ENCODE data around the gene NFATC2.
A peak's percentile ranks its signal among the peaks of the same experiment; 100 is the strongest.

The NFATC2 gene

GRCh38 chr20:51513545-51513944 is 29.0 kb downstream of the NFATC2 start:
- DNase-seq (ENCODE audit: low spot score) = no peak

GRCh38 chr20:51512645-51513044 is 29.9 kb downstream of the NFATC2 start:
- no peak for DNase-seq (ENCODE audit: low spot score)

GRCh38 chr20:51511861-51512619 is 30.5 kb downstream of the NFATC2 start:
- no peak for DNase-seq (ENCODE audit: low spot score)

- no peak for DNase-seq (ENCODE audit: low spot score)
These were observed 31.4 kb downstream of the NFATC2 start for GRCh38 chr20:51510936-51511605.

- DNase-seq (ENCODE audit: low spot score) = no peak
These were observed 32.4 kb downstream of the NFATC2 start for GRCh38 chr20:51510169-51510568.

DNA sequence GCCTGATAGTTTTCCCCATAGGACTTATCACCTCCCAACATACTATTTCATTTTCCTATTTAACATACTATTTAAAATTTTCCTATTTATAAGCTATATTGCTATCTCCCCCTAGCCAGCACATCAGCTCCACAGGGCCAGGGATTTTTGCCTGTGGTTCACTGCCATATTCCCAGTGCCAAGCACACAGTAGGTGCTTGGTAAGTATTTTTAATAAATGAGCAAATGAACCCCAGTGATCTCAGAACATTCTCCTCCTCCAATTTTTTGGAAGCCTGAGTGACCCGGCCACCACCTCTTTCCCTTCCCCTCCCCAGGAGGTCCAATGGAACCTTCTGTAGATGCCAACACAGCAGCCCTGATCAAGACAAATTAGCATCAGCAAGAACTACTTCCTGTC is 33.3 kb downstream of the NFATC2 start:
- no peak for DNase-seq (ENCODE audit: low spot score)

GRCh38 chr20:51508780-51509179 is 33.7 kb downstream of the NFATC2 start:
- no peak for DNase-seq (ENCODE audit: low spot score)

DNA sequence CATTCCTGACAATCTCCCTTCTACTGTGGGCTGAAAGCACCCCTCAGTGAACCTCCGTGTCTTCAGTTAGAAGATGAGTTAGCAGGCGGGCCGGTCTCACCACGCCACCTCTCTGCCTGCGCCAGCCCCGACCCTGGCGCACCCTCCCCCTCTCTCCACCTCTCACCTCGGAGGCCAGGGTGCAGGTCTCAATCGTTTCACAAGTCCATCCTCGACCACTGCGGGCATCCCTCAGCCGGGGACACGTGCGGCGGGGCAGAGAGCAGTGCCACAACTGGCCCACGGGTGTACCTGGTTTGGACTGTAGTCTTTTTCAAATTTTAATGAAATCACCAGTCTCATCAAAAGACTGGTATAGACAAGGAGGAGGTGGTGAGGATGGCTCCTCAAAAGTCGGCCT is 34.4 kb downstream of the NFATC2 start:
- no peak for DNase-seq (ENCODE audit: low spot score)

- DNase-seq (ENCODE audit: low spot score) = no peak
These were observed 35.1 kb downstream of the NFATC2 start for GRCh38 chr20:51507216-51508036.

DNA sequence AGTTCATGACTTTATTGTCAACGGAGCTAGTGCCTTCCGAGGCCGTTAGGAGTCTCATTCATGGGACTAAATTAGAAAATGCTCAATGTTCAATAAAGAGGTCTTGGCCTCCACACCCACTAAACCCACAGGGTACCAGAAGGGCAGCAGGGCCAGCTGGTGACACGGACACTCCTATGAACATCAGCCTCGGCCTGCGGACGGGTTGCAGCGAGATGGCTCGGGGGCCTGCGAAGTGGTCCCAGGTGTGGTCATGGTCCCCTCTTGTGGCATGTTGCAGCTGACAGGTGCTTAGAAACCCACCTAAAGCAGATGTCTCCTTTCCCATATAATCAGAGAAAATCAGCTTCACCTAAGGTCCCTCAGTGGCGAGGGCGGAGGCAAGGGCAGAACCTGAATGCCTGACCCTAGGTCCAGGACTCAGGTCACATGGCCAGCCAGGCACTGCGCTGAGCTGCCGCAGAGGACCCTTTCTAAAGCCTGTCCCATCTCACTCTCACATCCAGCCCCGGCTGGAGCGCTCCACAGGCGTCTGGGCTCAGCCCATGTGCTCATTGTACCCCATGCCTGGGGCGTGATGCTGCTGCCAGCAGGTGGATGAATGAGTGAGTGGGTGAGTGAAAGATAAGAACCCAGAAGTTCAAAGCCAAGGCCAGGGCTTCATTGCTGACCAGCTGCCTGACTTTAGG is 35.8 kb downstream of the NFATC2 start:
- DNase-seq (ENCODE audit: low spot score) = no peak

DNA sequence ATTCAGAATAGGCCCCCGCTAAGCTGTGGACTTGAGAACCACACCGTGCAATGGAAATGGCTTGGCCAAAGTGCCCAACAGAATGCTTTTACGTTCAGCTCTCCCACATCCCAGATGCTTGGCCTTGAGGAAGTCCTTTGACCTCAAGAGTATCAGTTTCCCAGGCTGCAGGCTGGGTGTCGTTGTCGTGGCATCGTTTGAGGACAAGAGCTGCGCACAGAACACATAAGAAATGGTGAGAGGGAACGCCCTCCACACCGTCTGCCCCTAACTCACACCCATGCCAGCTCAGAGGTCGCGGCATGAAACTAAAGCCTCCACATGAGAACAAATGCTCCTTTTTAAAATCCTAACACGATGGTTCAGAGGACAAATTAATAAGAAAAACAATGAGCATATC is 37.0 kb downstream of the NFATC2 start:
- no peak for DNase-seq (ENCODE audit: low spot score)

GRCh38 chr20:51503376-51503775 is 39.1 kb downstream of the NFATC2 start:
- no peak for DNase-seq (ENCODE audit: low spot score)

GRCh38 chr20:51500936-51501335 is 41.6 kb downstream of the NFATC2 start:
- no peak for DNase-seq (ENCODE audit: low spot score)

DNA sequence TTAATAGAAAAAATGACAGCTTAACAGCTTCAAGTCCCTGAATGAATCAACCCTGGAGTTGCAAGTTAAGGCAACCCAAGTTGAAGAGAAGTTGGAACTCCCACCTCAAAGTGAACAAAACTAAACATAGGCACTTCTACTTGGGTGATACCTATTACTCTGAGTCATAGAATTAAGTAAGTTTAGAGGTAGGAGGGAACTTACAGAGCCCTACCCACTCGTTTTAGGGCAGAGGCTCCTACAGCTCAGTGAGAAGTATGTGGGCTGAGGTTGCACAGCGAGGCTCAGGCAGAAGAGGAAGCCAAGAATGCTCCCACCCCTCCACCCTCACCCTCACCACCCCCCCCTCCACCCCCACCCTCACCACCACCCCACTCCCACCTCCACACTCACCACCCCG is 42.2 kb downstream of the NFATC2 start:
- no peak for DNase-seq (ENCODE audit: low spot score)

DNA sequence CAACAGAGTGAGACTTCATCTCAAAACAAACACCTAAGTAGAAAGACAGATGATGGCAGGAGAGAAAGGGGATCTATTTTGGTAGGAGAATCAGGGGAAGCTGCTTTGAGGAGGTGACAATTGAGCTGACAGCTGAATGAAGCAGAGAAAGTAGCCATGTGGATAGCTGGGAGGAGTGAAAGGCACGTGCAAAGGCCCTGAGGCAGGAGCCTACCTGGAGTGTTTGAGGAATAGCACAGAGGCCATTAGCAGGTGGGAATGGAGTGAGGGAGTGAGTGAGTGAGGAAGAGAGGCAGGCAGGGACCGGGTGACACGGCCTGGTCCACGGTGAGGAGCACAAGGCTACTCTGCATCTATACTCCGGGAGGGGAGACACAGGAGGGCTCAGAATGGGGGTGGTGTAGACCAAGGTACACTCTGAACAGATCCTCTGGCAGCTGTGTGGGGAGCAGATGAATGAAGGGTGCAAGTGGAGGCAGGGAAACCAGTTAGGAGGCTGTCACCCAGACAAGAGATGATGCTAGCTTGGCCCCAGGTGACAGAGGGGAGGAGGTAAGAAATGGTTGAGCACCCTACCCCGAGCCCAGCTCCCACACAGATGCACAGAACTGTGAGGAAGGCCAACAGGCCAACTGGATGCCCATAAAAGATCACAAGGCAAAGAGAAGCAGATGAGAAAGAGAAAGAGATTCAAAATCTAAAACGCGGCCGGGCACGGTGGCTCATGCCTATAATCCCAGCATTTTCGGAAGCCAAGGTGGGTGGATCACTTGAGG is 43.6 kb downstream of the NFATC2 start:
- DNase-seq (ENCODE audit: low spot score) = no peak

- DNase-seq (ENCODE audit: low spot score) = peak; percentile 38
These were observed 44.7 kb downstream of the NFATC2 start for GRCh38 chr20:51497542-51498467.

- no peak for DNase-seq (ENCODE audit: low spot score)
These were observed 45.6 kb downstream of the NFATC2 start for GRCh38 chr20:51496964-51497363.

GRCh38 chr20:51495921-51496545 is 46.5 kb downstream of the NFATC2 start:
- no peak for DNase-seq (ENCODE audit: low spot score)

GRCh38 chr20:51495291-51495690 is 47.2 kb downstream of the NFATC2 start:
- no peak for DNase-seq (ENCODE audit: low spot score)

All from pons (tissue), 1 donor.